ENCODE results near the gene SDC4.
"Not testable (repeated sequence)": the region's sequence is repeated elsewhere in the genome, so short reads cannot be mapped to it uniquely, and the experiment has no call there.

The SDC4 gene

GRCh38 chr20:45359069-45359405 is 10.8 kb upstream of the SDC4 start:
- DNase-seq (ENCODE audit: low read depth) = peak; percentile 89
- TF ChIP-seq CTCF (conservative IDR thresholded peaks at IDR 0.05; ENCODE audit: low read depth, low read length) = no peak
- no peak overlapping the region for H3K4me3 ChIP-seq (ENCODE audit: low read depth, low read length)

DNA sequence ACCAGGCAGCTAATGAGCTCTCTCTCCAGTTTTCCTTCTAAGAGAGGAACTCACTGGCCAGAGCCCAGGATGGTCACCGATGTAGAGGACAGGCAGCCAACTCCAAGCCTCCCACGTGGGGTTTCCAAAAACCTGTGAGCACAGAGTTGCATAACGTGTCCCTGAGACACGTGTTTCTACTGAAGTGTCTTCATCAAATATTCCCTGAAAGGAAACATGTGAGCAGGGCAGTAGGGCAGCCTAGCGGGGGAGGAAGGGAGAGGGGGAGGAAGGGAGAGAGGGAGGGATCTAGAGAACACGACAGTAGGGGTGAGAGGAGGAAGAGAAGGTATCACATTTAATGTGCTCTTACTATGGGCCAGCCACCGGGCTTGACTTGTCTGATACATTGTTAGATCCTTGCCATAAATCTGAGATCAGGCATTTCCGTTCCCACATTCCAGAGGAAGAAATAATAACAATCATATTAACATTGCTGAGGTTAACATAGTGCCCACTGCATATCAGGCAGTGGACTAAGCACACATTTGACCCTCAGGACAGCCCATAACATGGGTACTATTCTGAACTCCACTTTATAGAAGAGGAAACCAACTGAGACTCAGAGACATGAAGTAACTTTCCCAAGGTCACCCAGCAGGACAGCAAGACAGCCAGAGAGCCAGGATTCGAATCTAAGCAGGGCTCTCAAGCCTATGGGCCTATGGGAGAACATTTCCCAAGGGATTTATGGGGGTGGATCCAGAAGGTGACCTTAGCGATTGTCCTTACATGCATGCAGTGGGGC is 10.3 kb upstream of the SDC4 start:
- H3K4me3 ChIP-seq (ENCODE audit: low read depth, low read length) = no peak overlapping the region
- DNase-seq (ENCODE audit: low read depth) = peak; percentile 84
- TF ChIP-seq CTCF (conservative IDR thresholded peaks at IDR 0.05; ENCODE audit: low read depth, low read length) = no peak

DNA sequence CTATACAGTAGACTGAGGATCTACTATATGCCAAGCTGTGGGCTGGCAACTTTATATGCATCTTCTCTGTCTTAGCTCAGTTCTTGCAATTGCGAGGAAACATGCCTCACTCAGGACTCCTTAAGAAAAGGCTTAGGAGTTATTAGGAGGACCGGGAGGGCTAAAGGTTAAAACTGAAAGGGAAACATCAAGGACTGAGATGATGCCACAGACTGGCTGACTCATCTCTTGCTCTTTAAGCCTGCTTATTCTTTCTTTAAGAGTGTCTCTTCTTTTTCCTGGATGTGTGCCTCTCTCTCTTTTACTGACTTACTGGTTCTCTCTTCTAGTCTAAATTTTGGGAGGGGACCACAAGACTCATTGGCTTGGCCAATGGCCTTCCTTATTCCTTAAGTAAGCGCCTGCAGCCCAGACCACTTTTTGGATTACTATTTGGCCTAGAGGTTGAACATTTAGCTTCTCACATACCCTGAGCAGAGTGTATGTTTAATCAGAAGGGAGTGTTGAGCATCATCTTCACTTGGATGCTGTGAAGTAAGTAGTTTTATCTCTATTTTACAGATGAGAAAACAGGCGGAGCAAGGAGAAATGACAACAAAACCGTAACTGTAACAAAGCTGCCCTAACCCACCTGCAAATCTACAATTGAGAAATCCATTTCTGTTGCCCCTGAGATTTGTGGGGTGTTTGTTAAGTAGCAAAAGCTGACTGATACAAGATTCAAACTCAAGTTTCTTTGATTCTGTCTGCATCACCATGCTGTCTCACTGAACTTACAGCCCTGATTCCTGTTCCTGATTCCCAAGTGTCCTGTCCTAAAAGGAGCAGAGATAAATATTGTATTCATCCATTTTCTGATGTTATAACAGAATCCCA is 7.2 kb upstream of the SDC4 start:
- no peak for TF ChIP-seq CTCF (conservative IDR thresholded peaks at IDR 0.05; ENCODE audit: low read depth, low read length)
- DNase-seq (ENCODE audit: low read depth) = peak; percentile 82
- H3K4me3 ChIP-seq (ENCODE audit: low read depth, low read length) = no peak overlapping the region

DNA sequence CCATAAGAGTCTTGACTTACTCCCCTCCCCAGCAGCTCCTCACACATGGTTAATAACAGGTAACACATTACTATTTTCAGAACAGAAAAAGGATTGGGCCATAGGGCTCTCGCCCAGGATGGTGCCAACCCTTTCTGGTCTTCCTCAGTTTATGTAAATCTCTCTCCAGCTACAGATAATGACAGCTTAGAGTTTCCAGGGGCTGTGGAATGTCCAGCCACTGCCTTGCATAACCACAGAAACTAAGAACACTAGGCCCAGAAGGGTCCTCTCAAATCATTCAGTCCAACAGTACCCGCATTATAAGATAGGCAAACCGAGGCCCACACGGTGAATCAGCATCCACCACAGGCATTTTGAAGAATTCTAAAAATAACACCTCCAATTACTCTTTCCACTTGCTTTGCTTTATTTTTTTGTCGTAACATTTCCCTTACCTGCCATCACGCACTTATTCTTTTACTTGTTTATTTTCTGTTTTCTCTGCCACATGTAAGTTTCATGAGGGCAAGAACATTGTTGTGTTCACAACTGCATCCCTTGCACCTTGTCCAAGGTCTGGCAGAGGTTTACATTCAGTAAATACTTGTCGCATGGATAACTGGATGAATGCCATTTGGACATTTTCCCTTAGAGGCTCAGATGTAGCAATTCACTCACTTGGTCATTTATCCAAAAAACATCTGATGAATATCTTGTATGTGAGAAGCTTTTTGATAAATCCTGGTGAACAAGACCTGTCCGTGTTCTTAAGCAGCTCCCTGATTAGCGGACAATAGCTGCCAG is 6.4 kb upstream of the SDC4 start:
- TF ChIP-seq CTCF (conservative IDR thresholded peaks at IDR 0.05; ENCODE audit: low read depth, low read length) = no peak
- DNase-seq (ENCODE audit: low read depth) = peak; percentile 61
- H3K4me3 ChIP-seq (ENCODE audit: low read depth, low read length) = no peak overlapping the region

DNA sequence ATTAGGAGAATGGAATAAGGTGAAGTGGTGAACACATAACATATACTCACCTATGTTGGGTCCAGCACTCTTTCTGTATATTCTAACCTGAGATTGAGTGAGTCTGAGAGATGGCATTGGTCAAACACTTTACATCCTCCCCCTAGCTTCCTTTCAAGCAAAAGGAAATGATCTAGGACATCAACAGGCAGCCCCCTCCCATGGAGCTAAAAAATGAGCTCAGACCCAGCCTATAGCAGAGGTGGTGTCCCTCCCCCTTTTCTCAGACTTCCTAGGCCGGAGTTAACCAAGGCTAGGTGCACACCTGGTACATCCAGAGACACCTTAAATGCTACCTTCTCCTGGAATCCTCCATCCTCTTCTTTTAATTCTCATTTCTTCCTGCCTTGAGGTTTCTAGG is 5.5 kb upstream of the SDC4 start:
- no peak for TF ChIP-seq CTCF (conservative IDR thresholded peaks at IDR 0.05; ENCODE audit: low read depth, low read length)
- no peak overlapping the region for H3K4me3 ChIP-seq (ENCODE audit: low read depth, low read length)
- DNase-seq (ENCODE audit: low read depth) = no peak

GRCh38 chr20:45352729-45353128 is 4.5 kb upstream of the SDC4 start:
- TF ChIP-seq CTCF (conservative IDR thresholded peaks at IDR 0.05; ENCODE audit: low read depth, low read length) = no peak
- no peak overlapping the region for H3K4me3 ChIP-seq (ENCODE audit: low read depth, low read length)
- DNase-seq (ENCODE audit: low read depth) = no peak

- not testable (repeated sequence) for H3K4me3 ChIP-seq (ENCODE audit: low read depth, low read length); DNase-seq (ENCODE audit: low read depth)
Measured at GRCh38 chr20:45350795-45351194, 2.6 kb upstream of the SDC4 start.

All from choroid plexus epithelial cell (primary cell).